GM18861 (cell line): ENCODE measurements around the gene FOXP2.
"Not testable (repeated sequence)": the region's sequence is repeated elsewhere in the genome, so short reads cannot be mapped to it uniquely, and the experiment has no call there.

Experiments used
- ATAC-seq: cut with Tn5 transposase; IDR thresholded peaks from one replicate; pipeline ENCODE4 v1.9.1; 2021; ENCODE audit not compliant: unreplicated experiment

FOXP2 gene

DNA sequence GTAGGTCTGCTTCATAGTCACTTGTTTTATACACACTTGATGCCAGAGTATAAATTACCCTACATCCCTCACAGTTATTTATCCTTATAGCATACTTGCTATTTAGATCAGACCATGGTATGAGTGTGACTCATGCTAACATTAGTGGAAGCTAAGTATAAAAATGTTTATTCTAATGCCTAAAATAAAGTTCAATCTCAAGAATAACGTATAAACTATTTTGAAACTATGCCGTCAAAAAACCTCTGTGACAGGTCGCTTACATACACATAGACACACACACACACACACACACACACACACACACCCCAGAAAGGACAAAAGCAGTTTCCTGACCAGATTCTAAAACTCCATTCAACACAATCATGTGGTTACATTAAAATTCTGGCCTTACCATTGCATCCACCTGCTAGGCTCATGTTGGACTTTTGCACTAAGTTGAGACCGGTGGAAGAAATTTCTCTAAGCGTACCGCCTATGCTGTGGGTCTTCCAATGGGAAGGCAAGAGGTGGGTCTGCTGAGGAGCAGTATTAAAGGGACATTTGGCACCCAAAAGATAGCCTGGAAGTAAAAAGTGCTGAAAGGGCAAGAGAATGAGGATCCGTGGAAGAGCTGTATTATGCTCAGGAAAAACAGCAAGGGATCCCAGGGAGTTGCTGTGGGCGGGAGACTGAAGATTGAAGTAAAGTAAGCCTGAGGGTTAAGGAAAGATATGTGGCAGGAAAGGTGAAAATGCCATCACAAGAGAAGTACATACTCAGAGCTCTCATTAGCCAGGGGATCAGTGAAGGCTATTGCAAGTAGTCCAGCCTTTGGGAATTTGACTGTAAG, 5.0 kb downstream of the FOXP2 start:
- no peak for ATAC-seq

DNA sequence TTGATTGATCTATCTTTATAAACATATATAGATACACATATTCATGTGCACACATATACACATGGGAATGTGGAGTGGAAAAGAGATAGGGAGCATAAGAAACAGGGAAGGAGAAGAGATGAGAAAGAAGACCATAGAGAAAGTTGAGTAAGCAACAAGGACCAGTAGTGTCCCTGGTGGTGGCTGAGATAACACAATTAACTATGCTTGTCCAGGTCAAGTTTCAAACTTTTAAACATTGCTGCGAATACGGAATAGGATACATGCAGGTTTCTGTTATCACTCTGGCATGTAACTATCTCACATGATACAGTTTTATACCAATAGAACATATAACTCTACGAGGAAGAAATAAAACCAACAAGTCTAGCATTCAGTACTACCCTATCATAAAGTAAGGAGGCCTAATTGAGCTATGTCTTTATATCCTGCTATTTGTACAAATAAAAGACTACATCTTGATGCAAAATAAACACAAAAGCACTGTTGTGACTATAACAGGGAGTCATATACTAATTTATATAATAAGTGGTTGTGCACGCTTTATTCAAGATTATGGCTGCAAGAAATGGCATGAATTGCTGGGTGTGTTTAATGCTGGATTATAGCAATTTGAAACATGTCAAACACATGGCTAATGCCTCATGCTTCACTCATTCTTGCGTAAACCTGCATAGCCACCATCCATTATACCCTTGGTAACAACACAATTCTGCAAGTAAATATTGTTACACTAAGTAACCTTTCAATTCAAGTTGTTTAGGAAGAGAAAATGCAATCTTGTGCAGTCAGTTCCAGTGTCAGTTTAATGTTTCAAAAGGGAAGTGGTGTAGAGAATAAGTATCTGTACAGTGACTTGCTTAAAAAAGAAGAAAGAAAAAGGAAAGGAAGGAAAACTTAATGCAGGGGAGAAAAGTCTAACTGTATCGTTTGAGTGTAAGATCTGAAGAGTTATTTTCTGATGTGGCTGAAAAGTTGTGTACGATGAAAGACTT, 8.2 kb downstream of the FOXP2 start:
- ATAC-seq = no peak

DNA sequence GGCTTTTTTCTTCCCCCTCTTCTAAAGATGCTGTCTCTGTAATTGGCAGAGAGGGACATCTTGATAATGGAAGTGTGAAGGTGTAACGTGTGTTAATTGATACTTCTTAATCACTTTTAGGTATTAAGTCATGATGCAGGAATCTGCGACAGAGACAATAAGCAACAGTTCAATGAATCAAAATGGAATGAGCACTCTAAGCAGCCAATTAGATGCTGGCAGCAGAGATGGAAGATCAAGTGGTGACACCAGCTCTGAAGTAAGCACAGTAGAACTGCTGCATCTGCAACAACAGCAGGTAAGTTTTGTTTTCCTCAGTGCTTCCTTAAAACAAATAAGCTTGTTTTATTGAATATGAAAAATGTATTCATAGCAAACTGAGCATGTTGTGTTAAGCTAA, 11.8 kb downstream of the FOXP2 start:
- no peak for ATAC-seq

DNA sequence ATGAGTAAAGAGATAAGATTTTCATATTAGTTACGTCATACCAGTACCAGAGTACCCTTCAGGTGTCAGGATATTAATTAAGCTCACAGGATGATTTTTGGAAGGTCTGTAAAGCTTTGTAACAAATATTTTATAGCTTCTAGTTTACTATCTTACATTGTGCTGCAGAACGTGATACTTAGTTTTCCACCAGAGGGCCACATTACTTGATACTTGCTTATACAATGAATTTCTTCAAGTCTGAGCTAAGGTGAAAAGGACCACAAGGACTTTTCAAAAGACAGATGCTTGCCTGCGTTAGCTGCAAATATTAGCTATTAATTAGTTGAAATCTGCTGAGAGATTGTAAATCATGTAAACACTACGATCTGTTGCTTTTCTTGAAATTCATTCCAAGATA, 12.2 kb downstream of the FOXP2 start:
- ATAC-seq = no peak

DNA sequence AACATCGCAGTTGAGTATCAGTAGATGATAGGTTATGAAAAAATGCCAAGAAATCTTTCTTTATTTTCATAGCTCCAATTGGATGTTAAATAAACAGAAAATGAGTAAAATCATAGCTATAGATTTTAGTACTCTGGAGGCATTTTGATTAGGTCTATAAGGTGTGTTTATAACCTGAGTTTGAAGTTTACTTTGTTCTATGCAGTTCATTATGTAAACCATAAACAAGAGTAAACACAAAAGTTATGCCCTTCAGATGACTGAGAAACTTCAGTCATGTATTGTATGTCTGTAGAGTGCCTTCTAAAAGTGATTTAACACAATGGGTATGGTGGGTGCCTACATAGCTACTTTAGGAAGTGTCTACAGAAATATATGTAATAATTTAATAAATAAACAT, 13.6 kb downstream of the FOXP2 start:
- no peak for ATAC-seq

DNA sequence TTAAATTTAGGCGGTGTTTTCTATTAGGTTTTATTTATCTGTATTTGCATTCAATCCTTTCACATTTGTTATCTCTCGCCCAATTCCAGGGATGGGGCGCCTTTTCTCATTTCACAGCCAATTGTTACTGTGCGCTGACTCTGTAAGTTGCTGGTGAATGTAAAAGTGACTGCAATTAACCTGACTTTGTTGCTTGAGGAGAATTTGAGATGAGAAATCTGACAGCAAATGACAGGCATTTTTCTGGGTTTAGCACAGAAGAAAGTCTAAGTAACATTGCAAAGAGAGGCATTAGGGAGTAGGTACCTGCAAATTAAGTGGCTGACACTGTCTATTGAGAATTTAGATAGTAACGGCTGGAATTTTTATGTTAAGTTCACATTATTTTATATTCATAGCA, 16.6 kb downstream of the FOXP2 start:
- ATAC-seq = no peak

DNA sequence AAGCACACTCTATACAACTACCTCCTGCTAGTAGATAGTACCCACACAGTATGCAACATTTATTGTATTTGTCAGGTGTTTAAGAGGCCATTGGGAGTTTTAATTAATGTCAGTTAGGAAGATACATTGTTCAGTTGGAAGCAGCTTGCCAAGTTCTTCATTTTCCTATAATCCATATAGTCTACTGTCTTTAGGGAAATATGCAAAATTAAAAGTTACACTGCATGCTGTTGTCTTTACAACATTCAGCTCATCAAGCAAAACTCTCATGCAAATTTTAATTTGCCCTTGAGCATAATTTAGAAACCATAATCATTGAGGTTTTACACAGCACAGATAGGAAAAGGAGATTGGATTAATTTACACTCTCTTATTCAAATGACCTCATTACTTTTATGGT, 17.4 kb downstream of the FOXP2 start:
- ATAC-seq = no peak

DNA sequence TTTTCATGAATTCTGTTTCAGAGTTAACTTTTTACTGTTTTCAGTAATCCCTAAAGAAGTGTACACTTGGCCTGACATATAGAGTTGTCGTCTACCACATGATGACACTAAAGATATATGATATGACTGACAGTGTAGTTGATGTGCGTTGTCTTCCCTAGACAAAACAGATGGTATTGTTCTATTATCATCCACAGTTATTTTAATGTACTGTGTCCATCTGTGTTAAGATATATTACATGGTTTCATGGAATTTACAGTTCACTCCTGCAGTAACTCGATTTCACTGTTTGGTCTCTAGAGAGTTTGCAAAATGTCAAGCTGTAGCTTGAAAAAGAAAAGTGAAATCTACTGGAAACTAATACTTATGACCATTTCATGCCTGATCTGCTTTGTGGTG, 18.1 kb downstream of the FOXP2 start:
- ATAC-seq = no peak

DNA sequence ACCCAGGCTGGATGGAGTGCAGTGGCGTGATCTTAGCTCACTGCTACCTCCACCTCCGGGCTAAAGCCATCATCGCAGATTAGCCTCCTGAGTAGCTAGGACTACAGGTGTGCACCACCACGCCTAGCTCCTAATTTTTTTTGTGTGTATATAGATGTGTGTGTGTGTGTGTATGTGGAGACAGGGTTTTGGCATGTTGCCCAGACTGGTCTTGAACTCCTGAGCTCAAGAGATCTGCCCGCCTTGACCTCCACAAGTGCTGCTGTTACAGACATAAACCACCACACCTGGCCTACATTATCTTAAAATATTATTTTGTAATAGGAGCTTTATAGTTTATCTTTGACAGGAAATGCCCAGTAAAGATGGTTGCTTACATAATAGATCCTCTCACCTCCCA, 25.0 kb downstream of the FOXP2 start:
- ATAC-seq = no peak

DNA sequence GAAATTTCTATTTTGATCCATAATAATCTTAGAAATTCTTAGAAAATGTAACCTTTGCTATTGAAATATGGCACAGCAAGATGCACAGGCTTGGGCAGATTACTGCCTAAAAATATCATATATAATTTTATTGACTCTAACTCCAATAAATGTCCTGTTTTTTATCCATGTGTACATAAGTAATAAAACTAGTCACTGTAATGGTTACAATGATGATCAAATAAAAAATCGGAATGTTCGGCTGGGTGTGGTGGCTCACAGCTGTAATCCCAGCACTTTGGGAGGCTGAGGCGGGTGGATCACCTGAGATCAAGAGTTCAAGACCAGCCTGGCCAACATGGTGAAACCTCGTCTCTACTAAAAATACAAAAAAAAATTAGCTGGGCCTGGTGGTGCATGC, 26.3 kb downstream of the FOXP2 start:
- ATAC-seq = not testable (repeated sequence)

DNA sequence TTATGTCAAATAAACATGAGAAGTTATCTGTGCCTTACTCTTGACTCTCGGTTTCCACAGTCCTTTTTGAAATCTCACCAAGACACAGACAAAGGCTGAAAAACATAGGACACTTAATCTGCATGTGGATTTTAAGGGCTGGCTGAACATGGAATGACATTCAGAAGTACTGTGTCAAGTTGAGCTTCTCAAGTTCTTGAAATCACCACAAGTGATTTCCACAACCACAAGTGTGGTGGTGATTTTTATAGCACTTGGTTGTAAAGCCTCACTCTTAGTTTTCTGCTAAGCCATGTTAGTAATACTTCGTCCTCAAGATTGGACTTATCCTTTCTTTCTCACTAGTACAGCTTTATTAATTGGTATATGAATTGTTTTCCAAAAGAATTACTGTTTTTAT, 29.6 kb downstream of the FOXP2 start:
- ATAC-seq = no peak

DNA sequence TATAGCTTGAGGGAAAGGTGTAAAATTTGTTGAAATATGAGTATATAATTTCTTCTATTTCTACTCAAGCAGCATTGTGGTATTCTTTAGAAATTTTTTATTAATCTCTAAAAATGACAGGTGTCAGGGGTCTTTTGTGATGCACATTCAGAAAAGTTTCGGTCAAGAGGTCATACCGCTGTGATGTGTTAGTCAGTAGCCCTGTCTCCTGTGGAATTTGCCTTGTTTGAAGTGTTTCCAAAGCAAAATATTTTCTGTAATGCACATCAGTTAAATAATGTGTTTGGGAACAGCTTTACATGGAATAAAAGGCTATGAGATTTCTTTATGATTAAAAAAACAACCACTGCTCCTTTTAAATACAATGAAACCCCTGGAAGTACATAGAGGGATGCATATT, 35.8 kb downstream of the FOXP2 start:
- no peak for ATAC-seq

DNA sequence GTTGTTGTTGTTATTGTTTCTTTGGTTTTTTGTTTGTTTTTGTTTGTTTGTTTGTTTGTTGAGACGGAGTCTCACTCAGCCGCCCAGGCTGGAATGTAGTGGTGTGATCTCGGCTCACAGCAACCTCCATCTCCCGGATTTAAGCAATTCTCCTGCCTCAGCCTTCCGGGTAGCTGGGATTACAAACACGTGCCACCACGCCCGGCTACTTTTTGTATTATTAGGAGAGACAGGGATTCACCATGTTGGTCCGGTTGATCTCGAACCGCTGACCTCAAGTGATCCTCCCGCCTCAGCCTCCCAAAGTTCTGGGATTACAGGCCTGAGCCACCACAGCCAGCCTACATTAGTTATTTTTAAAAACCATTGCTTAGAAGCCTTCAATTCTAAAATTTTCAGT, 45.0 kb downstream of the FOXP2 start:
- no peak for ATAC-seq

DNA sequence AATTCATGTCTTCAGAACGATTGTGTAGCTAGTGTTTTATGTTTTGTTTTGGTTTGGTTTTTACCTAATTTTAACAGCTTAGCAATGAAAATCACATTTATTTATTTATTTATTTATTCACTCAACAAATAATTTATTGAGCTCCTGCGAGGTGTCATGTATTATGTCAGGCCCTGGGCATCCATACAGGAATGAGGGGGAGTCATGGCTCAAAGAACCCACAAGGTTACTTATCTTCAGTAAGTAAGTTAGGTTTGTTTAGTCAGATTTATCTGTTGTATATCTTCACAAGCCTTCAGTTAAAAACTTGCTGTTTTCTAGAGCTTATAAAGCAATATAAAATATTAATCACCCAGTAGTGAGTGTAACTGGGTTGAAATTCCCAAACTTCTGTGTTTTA, 45.4 kb downstream of the FOXP2 start:
- no peak for ATAC-seq

DNA sequence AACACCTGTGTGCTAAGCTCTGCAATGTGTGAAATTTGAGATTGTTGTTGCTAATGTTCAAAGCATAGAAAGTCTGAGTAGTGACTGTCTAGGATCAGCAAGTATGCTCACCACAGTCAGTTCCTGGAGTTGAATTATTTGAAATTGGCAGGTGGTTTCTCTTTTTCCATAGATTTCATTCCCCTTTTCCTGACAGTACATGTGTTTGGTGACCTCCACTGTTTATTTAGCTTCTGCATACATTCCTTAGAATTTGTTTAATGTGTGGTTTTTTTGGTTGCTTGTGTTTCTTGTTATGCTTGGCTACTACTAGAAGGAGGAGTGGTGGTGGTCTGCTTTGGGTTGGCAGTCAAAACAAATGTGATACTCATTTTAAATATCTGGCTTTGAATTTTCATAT, 52.3 kb downstream of the FOXP2 start:
- ATAC-seq = no peak

DNA sequence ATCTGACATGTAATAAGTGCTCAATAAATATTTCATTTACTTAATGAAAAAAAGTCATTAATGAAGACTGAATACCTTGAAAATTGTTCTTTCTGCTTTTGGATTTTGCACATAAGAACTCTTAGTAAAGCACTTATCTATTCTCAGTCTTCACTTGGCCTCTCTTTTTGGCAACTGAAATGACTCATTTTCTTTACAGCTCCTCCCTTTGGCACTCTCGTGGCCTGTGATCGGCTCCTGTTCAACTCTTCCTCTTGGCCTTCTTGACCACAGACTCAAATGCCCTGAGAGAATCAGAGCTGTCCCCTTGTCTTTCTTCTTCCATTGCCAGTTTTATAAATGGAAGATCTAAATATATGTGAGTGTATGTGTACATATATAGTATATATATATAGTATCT, 54.2 kb downstream of the FOXP2 start:
- ATAC-seq = no peak

DNA sequence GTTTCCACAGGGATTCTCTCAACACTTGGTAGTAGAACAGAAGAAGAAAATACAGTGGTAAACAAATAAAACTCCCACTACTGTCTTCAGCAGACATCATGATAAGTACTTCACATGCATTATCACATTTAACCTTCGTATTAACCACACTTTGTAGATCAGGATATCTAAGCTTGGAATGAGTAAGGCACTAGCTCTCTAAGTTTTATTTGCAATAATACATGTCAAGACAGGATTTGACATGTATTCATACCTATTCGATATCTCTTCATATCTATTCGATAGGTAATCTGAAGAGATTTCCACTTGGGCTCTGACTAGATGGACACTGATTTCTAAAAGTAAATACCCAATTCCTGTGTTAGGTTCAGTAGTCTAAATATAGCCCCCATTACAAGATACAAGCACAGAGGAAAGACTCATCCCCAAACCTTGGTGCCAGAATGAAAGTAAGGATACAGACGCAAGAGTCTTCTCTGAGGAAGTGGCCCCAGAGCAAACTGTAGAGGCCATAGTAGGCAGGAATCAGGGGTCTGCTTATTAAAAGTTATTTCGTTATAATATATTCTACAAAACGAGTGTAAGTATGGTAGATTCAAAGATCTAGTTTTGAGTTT, 58.4 kb downstream of the FOXP2 start:
- no peak for ATAC-seq

DNA sequence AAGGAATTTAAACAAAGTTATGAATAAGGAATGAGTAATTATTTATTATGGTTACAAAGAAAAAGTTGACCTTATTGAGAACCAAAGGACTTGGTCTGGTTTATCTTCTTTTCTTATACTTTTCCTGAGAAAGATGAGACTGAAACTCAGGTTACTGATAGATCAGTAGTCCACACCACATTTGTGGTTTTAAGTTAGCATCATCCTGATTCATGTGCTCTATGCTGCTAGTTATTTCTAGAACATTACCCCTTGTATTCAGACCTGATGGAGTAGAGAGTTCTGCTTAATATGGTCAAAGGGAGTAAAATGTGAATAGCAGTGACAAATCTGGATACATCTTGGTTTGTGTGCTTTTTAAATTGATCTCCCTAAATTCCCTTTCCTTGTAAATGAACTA, 63.8 kb downstream of the FOXP2 start:
- ATAC-seq = no peak

DNA sequence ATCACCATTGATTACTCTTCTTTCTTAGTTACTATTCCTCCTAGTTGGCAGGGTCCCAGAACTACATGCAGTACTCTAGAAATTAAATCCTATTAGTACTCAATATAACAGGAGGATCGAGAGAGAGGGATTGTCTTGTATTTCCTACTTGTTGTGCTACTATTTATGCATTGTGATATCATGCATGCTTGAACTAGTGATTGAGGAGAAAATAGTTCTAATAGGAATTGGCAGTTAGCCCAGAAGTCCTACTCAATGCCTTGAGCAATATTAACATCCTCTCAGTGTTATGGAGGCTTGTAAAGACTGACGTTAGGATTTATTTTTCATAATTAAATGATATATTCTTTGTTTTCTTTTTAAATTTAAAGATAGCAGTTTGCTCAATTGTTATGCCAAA, 67.4 kb downstream of the FOXP2 start:
- ATAC-seq = no peak

DNA sequence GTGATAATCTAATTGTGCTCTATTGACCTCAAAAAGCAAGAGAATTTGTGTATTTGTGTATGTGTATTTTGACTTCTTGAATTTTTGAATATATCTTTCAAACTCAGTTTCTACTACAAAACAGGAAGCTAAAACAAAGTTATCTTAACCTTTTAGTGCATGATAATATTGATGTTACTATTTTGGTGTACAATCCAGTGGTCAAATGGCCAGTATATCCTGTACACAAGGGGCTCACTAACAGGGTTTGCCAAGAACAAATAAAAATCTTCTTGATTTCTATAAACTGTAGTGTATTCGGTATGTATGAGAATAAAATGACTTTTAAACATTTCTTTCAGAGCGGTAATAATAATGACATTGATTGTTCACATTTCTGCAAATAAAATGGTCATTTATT, 69.6 kb downstream of the FOXP2 start:
- ATAC-seq = no peak

DNA sequence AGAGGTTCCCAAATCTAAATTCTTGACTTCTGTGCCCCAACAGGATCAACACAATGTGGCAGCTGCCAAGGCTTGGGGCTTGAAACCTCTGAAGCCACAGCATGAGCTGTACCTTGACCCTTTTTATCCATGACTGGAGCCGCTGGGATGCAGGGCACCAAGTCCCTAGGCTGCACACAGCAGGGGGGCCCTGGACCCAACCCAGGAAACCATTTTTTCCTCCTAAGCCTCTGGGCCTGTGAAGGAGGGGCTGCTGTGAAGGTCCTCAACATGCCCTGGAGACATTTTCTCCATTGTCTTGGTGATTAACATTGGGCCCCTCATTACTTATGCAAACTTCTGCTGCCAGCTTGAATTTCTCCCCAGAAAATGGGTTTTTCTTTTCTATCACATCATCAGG, 72.6 kb downstream of the FOXP2 start:
- no peak for ATAC-seq

DNA sequence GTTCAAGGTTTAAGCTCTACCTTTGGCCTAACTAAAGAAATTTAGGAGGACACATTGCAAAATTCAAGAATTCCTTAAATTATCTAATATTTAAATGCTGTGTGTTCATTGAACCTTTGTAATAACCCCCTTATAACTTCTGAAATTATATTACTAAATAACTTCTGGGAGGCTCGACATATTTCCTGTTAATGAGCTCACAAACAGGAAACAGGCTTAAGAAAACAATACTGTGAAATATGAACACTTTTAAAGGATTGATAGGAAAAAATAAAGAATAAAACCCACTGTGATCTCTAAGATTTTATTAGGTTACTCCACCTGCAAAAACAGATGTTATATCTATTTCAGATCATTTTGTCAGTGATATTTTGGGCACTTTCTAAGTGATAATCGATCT, 74.1 kb downstream of the FOXP2 start:
- no peak for ATAC-seq
